OCI-LY3 (cell line): ENCODE measurements around the gene TRIO.

Experiments used
- H2AFZ ChIP-seq: fragments of 200-600, 300-600 bp; shearing (Covaris generic); 2 replicates; pipeline ENCODE4 v1.6.0; 2014; ENCODE audit warnings: antibody characterized with exemption, low read depth, low read length
- H3K27ac ChIP-seq: fragments of 200-600, 300-600 bp; sonication (generic); 2 replicates; pipeline ENCODE4 v1.5.1; 2014; ENCODE audit warnings: mild to moderate bottlenecking, low read length, moderate library complexity, mixed read lengths
- H3K27me3 ChIP-seq: fragments of 200-600, 300-600 bp; sonication (generic); 2 replicates; pipeline ENCODE4 v1.6.1; 2014; ENCODE audit warnings: low read depth, low read length, mixed read lengths
- H3K36me3 ChIP-seq: fragments of 200-600, 300-600 bp; sonication (generic); replicated peaks from 2 replicates; pipeline ENCODE3; 2014; ENCODE audit warnings: low read depth, low read length, mixed read lengths
- H3K4me1 ChIP-seq: fragments of 300-600, 200-600 bp; sonication (generic); 2 replicates; pipeline ENCODE4 v1.6.1; 2014; ENCODE audit warnings: low read length, mixed read lengths
- H3K4me2 ChIP-seq: fragments of 200-600, 300-600 bp; sonication (generic); 2 replicates; pipeline ENCODE4 v1.6.1; 2014; ENCODE audit warnings: low read length, mixed read lengths
- H3K4me3 ChIP-seq: fragments of 300-600, 200-600 bp; sonication (generic); 2 replicates; pipeline ENCODE4 v1.5.1; 2014; ENCODE audit warnings: antibody characterized with exemption, mild to moderate bottlenecking, low read length, moderate library complexity
- H3K79me2 ChIP-seq: fragments of 300-600, 200-600 bp; shearing (Covaris generic); 2 replicates; pipeline ENCODE4 v1.6.1; 2014; ENCODE audit warnings: mild to moderate bottlenecking, low read length, mixed read lengths
- H3K9ac ChIP-seq: fragments of 300-600, 200-600 bp; shearing (Covaris generic); 2 replicates; pipeline ENCODE4 v1.6.0; 2014; ENCODE audit warnings: mild to moderate bottlenecking, low read length, moderate library complexity
- H3K9me3 ChIP-seq: fragments of 200-600, 300-600 bp; shearing (Covaris generic); 2 replicates; pipeline ENCODE4 v1.6.1; 2014; ENCODE audit warnings: low read length, mixed read lengths; ENCODE audit not compliant: insufficient read depth
- H4K20me1 ChIP-seq: fragments of 200-600, 300-600 bp; sonication (generic); 2 replicates; pipeline ENCODE4 v1.6.1; 2016; ENCODE audit warnings: low read length, mixed read lengths; ENCODE audit not compliant: insufficient read depth
- CTCF ChIP-seq: fragments of 200-600, 300-600 bp; sonication (generic); IDR thresholded peaks from 2 replicates; pipeline ENCODE4 v1.5.1; 2014; ENCODE audit warnings: antibody characterized with exemption, low read length, low read depth
- EZH2phosphoT487 ChIP-seq: fragments of 200-600 bp; shearing (Covaris generic); IDR thresholded peaks from 2 replicates; pipeline ENCODE4 v1.6.1; 2018; ENCODE audit warnings: antibody characterized with exemption, mixed run types, low read depth

The TRIO gene

DNA sequence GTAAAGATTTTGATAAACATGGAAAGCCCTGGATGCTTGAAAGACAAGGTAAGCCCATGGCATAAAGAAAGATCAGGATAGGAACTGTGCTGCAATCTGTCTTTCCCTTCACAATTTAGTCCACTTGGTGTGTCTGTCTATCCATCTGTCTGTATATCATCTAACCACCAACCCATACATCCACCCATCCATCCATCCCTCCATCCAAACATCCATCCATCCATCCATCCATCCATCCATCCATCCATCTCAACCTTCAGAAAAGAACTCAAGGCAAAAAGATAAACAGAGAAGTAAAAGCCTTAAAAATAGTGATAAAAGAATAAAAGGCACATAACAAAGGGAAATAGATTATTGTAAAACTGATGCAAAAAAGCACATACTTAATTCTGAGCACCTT is 15.1 kb upstream of the TRIO start:
- no peaks in the 10 kb centered on the region for H3K4me1 ChIP-seq

DNA sequence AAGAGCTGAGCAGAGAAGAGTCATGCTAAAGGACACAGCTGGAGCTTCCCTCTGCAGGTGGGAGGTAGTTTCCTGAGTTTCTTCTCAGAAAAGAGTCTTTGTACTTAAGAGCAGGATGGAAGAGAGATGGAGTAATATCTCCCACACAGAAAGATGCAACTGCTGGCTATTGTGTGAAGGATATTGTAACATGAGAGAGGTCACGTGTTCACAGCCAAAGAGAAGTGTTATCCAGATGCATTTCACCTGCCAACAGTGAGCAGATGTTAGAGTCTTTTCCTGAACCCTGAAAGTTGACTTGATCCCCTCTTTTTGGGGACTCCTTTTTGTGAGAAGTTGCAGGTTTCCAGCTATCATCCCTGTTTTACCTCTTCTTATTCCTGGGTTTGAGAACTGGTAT is 14.0 kb upstream of the TRIO start:
- no peak overlapping the region for H3K27ac ChIP-seq
- H3K36me3 ChIP-seq, result no peaks in the 10 kb centered on the region
- no peaks in the 10 kb centered on the region for H3K79me2 ChIP-seq
- H2AFZ ChIP-seq, result no peak overlapping the region
- TF ChIP-seq EZH2phosphoT487 (no peak), CTCF (no peak)
- no peaks in the 10 kb centered on the region for H3K27me3 ChIP-seq
- no peaks in the 10 kb centered on the region for H3K9me3 ChIP-seq
- no peak overlapping the region for H3K4me2 ChIP-seq
- H3K4me3 ChIP-seq, result no peak overlapping the region
- H4K20me1 ChIP-seq, result no peaks in the 10 kb centered on the region
- H3K4me1 ChIP-seq, result no peaks in the 10 kb centered on the region
- H3K9ac ChIP-seq, result no peak overlapping the region

More for the DNA sequence above, 15.1 kb upstream of the TRIO start:
- Histone ChIP-seq H3K27me3 (no peaks in the 10 kb centered on the region), H3K79me2 (no peaks in the 10 kb centered on the region), H3K9ac (no peak overlapping the region), H3K27ac (no peak overlapping the region), H3K36me3 (no peaks in the 10 kb centered on the region), H3K4me3 (no peak overlapping the region), H3K9me3 (no peaks in the 10 kb centered on the region), H2AFZ (no peak overlapping the region), H4K20me1 (no peaks in the 10 kb centered on the region), H3K4me2 (no peak overlapping the region)
- no peak for TF ChIP-seq CTCF
- TF ChIP-seq EZH2phosphoT487, result no peak

DNA sequence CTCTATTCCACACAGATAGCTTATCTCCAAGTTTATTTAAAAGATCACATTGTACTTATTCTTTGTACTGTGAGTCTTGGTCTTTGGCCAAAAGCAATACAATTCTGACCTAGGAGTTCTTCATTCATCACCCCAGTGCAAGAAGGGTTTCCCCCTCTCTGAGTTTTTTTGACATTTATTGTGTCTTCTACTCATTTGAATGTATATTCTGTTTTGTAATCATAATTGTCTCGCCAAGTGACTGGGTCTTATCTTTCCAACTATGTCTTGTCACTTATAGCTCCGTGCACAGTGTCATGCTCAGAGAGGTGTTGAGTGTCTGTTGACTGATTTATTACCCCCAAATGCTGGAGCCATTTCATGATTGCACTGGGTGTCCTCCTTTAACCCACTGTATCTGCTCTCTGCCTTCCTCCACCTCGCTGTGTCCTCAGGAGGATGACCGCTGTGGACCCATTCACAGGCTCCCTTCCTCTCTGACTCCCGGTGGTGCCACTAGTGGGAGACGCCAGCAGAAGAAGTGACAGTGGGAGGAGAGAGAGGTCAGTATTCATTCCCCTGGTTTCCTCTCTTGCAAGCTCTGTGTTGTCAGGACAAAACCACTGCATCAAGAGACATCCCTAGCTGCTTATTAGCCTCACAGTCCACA is 11.2 kb upstream of the TRIO start:
- Histone ChIP-seq H3K9ac (no peak overlapping the region), H2AFZ (no peak overlapping the region), H3K27ac (no peak overlapping the region), H3K4me2 (no peak overlapping the region), H3K4me3 (no peak overlapping the region), H3K79me2 (no peaks in the 10 kb centered on the region), H4K20me1 (no peaks in the 10 kb centered on the region), H3K27me3 (no peaks in the 10 kb centered on the region), H3K4me1 (no peaks in the 10 kb centered on the region), H3K9me3 (no peaks in the 10 kb centered on the region), H3K36me3 (no peaks in the 10 kb centered on the region)
- no peak for TF ChIP-seq CTCF
- TF ChIP-seq EZH2phosphoT487, result no peak

- Histone ChIP-seq H3K9me3 (no peaks in the 10 kb centered on the region), H4K20me1 (no peaks in the 10 kb centered on the region), H3K4me2 (no peak overlapping the region), H3K79me2 (no peaks in the 10 kb centered on the region), H3K9ac (no peak overlapping the region), H3K27ac (no peak overlapping the region), H3K4me3 (no peak overlapping the region), H3K4me1 (no peaks in the 10 kb centered on the region), H3K27me3 (no peaks in the 10 kb centered on the region), H3K36me3 (no peaks in the 10 kb centered on the region), H2AFZ (no peak overlapping the region)
- TF ChIP-seq CTCF, result no peak
- TF ChIP-seq EZH2phosphoT487, result no peak
Observed at GRCh38 chr5:14133394-14133793, 9.7 kb upstream of the TRIO start.
